NOMO-1 (cell line): ENCODE measurements around the gene C1orf21.

Experiments used
- DNase-seq, 2 experiments: peaks; one replicate each; lab custom pipeline; 2025; ENCODE audit not compliant: unreplicated experiment in 2 of 2; lab: John Stamatoyannopoulos, UW

Gene C1orf21

GRCh38 chr1:184620469-184620868, 233.6 kb downstream of the C1orf21 start:
- peak; percentile 2 to 31 for DNase-seq

GRCh38 chr1:184621260-184621659, 234.4 kb downstream of the C1orf21 start:
- DNase-seq, result no peak

- DNase-seq, result no peak
Measured at GRCh38 chr1:184622136-184622823, 235.5 kb downstream of the C1orf21 start.

- DNase-seq, result no peak
Measured at GRCh38 chr1:184623404-184623803, 236.6 kb downstream of the C1orf21 start.

- no peak for DNase-seq
Measured at GRCh38 chr1:184624051-184624450, 237.2 kb downstream of the C1orf21 start.

- peak in 1 of 2 experiments; percentile 30 for DNase-seq
Measured at GRCh38 chr1:184624626-184625025, 237.8 kb downstream of the C1orf21 start.

- no peak for DNase-seq
Measured at GRCh38 chr1:184625271-184625670, 238.4 kb downstream of the C1orf21 start.

GRCh38 chr1:184626076-184627006, 239.5 kb downstream of the C1orf21 start:
- DNase-seq, result no peak

- DNase-seq, result no peak
Measured at GRCh38 chr1:184627007-184627341, 240.1 kb downstream of the C1orf21 start.

- peak in 1 of 2 experiments; percentile 1 for DNase-seq
Measured at GRCh38 chr1:184629266-184629665, 242.4 kb downstream of the C1orf21 start.

GRCh38 chr1:184630679-184631060, 243.8 kb downstream of the C1orf21 start:
- no peak for DNase-seq

- no peak for DNase-seq
Measured at GRCh38 chr1:184632415-184633175, 245.8 kb downstream of the C1orf21 start.

- no peak for DNase-seq
Measured at GRCh38 chr1:184633785-184634184, 247.0 kb downstream of the C1orf21 start.

- no peak for DNase-seq
Measured at GRCh38 chr1:184634296-184634695, 247.5 kb downstream of the C1orf21 start.

GRCh38 chr1:184635347-184635979, 248.6 kb downstream of the C1orf21 start:
- DNase-seq, result no peak

- no peak for DNase-seq
Measured at GRCh38 chr1:184635980-184636431, 249.2 kb downstream of the C1orf21 start.

- peak in 1 of 2 experiments; percentile 15 for DNase-seq
Measured at GRCh38 chr1:184637664-184638240, 250.9 kb downstream of the C1orf21 start.

GRCh38 chr1:184639205-184639604, 252.4 kb downstream of the C1orf21 start:
- no peak for DNase-seq

- DNase-seq, result no peak
Measured at GRCh38 chr1:184640505-184640904, 253.7 kb downstream of the C1orf21 start.

- DNase-seq, result no peak
Measured at GRCh38 chr1:184641894-184642293, 255.1 kb downstream of the C1orf21 start.
